MM.1S (cell line): Measurements from ENCODE around the gene H6PD.

Experiments used
- DNase-seq: peaks from one replicate; pipeline ENCODE4 v3.0.0-alpha.2; 2015
- H2AFZ ChIP-seq: fragments of 300-600 bp; sonication (generic); 2 replicates; pipeline ENCODE4 v1.6.0; 2016; ENCODE audit warnings: antibody characterized with exemption, low read length
- H3F3A ChIP-seq: fragments of 300-600 bp; sonication (generic); 2 replicates; pipeline ENCODE4 v1.6.1; 2016; ENCODE audit warnings: mild to moderate bottlenecking, antibody characterized with exemption, low read length, moderate library complexity, mixed read lengths; ENCODE audit not compliant: insufficient read depth
- H3K27ac ChIP-seq: fragments of 300-600 bp; sonication (generic); 2 replicates; pipeline ENCODE4 v1.5.1; 2016; ENCODE audit warnings: mild to moderate bottlenecking, low read length
- H3K27me3 ChIP-seq: fragments of 300-600 bp; sonication (generic); replicated peaks from 2 replicates; pipeline ENCODE4 v1.6.0; 2016; ENCODE audit warnings: low read length; ENCODE audit not compliant: insufficient read depth
- H3K36me3 ChIP-seq: fragments of 300-600 bp; sonication (generic); replicated peaks from 2 replicates; pipeline ENCODE4 v1.6.1; 2016; ENCODE audit warnings: mild to moderate bottlenecking, low read length, mixed read lengths; ENCODE audit not compliant: insufficient read depth
- H3K4me1 ChIP-seq: fragments of 300-600 bp; sonication (generic); 2 replicates; pipeline ENCODE4 v1.6.1; 2016; ENCODE audit warnings: low read length, mixed read lengths
- H3K4me2 ChIP-seq: fragments of 300-600 bp; sonication (generic); 2 replicates; pipeline ENCODE4 v1.6.0; 2016; ENCODE audit warnings: low read depth, low read length
- H3K4me3 ChIP-seq: fragments of 300-600 bp; sonication (generic); 2 replicates; pipeline ENCODE4 v1.5.1; 2016; ENCODE audit warnings: low read length, mixed read lengths
- H3K79me2 ChIP-seq: fragments of 300-600 bp; sonication (generic); 2 replicates; pipeline ENCODE4 v1.6.1; 2016; ENCODE audit warnings: mixed run types, low read length, mixed read lengths
- H3K9ac ChIP-seq: fragments of 300-600 bp; sonication (generic); 2 replicates; pipeline ENCODE4 v1.6.1; 2016; ENCODE audit warnings: low read length, mixed read lengths
- H3K9me2 ChIP-seq: fragments of 300-600 bp; sonication (generic); replicated peaks from 2 replicates; pipeline ENCODE4 v1.6.1; 2016; ENCODE audit warnings: mild to moderate bottlenecking, low read length, mixed read lengths; ENCODE audit not compliant: insufficient read depth
- H3K9me3 ChIP-seq: fragments of 300-600 bp; sonication (generic); replicated peaks from 2 replicates; pipeline ENCODE4 v1.6.1; 2016; ENCODE audit warnings: mild to moderate bottlenecking, low read length, mixed read lengths; ENCODE audit not compliant: insufficient read depth
- H4K20me1 ChIP-seq: fragments of 300-600 bp; sonication (generic); 2 replicates; pipeline ENCODE4 v1.6.1; 2016; ENCODE audit warnings: mild to moderate bottlenecking, low read length, moderate library complexity, mixed read lengths; ENCODE audit not compliant: insufficient read depth
- CTCF ChIP-seq: fragments of 300-600 bp; sonication (generic); IDR thresholded peaks from 2 replicates; pipeline ENCODE4 v1.5.1; 2016; ENCODE audit warnings: antibody characterized with exemption, low read length, mixed read lengths
- EZH2 ChIP-seq: fragments of 300-600 bp; sonication (generic); optimal IDR thresholded peaks from 2 replicates; pipeline ENCODE3; 2017; ENCODE audit warnings: low read depth, mild to moderate bottlenecking, antibody characterized with exemption, low read length, mixed read lengths
- EZH2phosphoT487 ChIP-seq: fragments of 300-600 bp; sonication (generic); IDR thresholded peaks from 2 replicates; pipeline ENCODE4 v1.6.1; 2018; ENCODE audit warnings: antibody characterized with exemption, low read length

The H6PD gene

GRCh38 chr1:9253453-9254105 is 19.0 kb downstream of the H6PD start:
- H3K9me3 ChIP-seq, result no peaks in the 10 kb centered on the region
- no peaks in the 10 kb centered on the region for H3K4me1 ChIP-seq
- no peaks in the 10 kb centered on the region for H3K79me2 ChIP-seq
- H3K27me3 ChIP-seq, result no peaks in the 10 kb centered on the region
- no peaks in the 10 kb centered on the region for H4K20me1 ChIP-seq
- H3K4me3 ChIP-seq, result no peak overlapping the region
- no peak overlapping the region for H3K4me2 ChIP-seq
- no peak for DNase-seq
- H3K27ac ChIP-seq, result no peak overlapping the region
- no peak for TF ChIP-seq CTCF
- no peak for TF ChIP-seq EZH2phosphoT487
- no peak for TF ChIP-seq EZH2
- H2AFZ ChIP-seq, result no peak overlapping the region
- H3K9ac ChIP-seq, result no peak overlapping the region
- H3F3A ChIP-seq, result no peaks in the 10 kb centered on the region
- H3K36me3 ChIP-seq, result no peaks in the 10 kb centered on the region
- H3K9me2 ChIP-seq, result no peaks in the 10 kb centered on the region

DNA sequence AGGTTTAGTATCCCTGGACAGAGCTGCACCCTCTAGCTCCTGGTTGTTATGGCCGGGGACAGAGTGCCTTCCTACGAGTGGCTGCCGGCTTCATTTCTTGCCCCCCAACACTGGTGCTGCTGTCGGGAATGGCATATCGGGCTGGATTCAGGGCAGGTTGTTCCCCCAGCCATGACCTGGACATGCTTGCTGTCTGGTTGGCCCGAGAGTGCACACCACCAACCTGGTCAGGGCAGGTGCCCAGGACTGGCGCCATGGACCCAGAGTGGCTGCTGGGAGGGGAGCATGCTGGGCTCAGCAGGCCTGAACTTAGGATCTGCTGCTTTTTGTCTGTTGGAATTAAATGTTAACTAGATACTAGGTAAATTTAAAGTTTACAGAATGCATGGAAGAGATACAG is 21.8 kb downstream of the H6PD start:
- no peaks in the 10 kb centered on the region for H3K9me2 ChIP-seq
- H3K9ac ChIP-seq, result no peak overlapping the region
- no peak overlapping the region for H3K4me2 ChIP-seq
- H3K4me3 ChIP-seq, result no peak overlapping the region
- H3K9me3 ChIP-seq, result no peaks in the 10 kb centered on the region
- H2AFZ ChIP-seq, result no peak overlapping the region
- no peaks in the 10 kb centered on the region for H3K4me1 ChIP-seq
- no peaks in the 10 kb centered on the region for H4K20me1 ChIP-seq
- H3K36me3 ChIP-seq, result no peaks in the 10 kb centered on the region
- DNase-seq, result no peak
- no peaks in the 10 kb centered on the region for H3F3A ChIP-seq
- no peak overlapping the region for H3K27ac ChIP-seq
- H3K27me3 ChIP-seq, result no peaks in the 10 kb centered on the region
- H3K79me2 ChIP-seq, result no peaks in the 10 kb centered on the region
- TF ChIP-seq EZH2phosphoT487 (no peak), CTCF (no peak), EZH2 (no peak)

DNA sequence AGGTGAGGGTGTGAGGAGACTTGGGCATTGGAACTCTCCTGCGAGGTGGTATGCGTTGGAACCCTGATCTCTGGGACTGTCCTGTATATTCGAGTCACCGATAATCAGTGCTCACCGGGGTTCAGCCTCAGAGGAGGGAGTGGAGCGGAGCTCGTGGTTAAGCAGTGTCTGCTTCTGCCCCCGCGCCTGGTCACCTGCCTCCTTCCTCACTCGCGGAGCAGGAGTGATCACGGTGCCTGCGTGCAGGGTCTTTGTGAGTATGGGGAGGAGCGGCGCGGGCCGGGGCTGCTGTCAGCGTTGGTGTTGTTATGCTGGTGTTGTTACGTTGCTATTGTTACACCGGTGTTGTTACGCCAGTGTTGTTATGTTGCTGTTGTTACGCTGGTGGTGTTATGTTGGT is 23.3 kb downstream of the H6PD start:
- no peaks in the 10 kb centered on the region for H3K36me3 ChIP-seq
- no peak for TF ChIP-seq EZH2phosphoT487
- TF ChIP-seq EZH2, result no peak
- no peak for TF ChIP-seq CTCF
- H3K4me1 ChIP-seq, result no peaks in the 10 kb centered on the region
- H3F3A ChIP-seq, result no peaks in the 10 kb centered on the region
- no peak overlapping the region for H3K27ac ChIP-seq
- H3K9ac ChIP-seq, result no peak overlapping the region
- H4K20me1 ChIP-seq, result no peaks in the 10 kb centered on the region
- no peak overlapping the region for H3K4me2 ChIP-seq
- no peak overlapping the region for H2AFZ ChIP-seq
- DNase-seq, result no peak
- H3K79me2 ChIP-seq, result no peaks in the 10 kb centered on the region
- H3K9me3 ChIP-seq, result no peaks in the 10 kb centered on the region
- H3K27me3 ChIP-seq, result no peaks in the 10 kb centered on the region
- no peaks in the 10 kb centered on the region for H3K9me2 ChIP-seq
- H3K4me3 ChIP-seq, result no peak overlapping the region
